HCT116 (cell line): ENCODE results near the gene UBE2Q2. TPM values are rescaled to one million over a fixed set of nuclear protein-coding genes. Genes with fewer than 3 reads are reported as not detected.

Source experiments
- ATAC-seq: fragments of 200-7000 bp; cut with Tn5 transposase; 2 replicates; pipeline ENCODE4 v1.9.1; 2020; ENCODE audit warnings: mild to moderate bottlenecking, moderate library complexity
- BruUV-seq: library from RNA; stranded (reverse); fragments of 400-500 nt; replicated peaks from 2 replicates; lab custom pipeline; 2021; lab: Mats Ljungman, UMichigan
- CTCF ChIA-PET: fragments of 300-600 bp; sonication (Branson Sonifier 250); formaldehyde crosslinking; loops from one replicate; lab custom pipeline; 2021; ENCODE audit warnings: antibody characterized with exemption; lab: Charles Lee
- POLR2A ChIA-PET: fragments of 300-600, 350-600 bp; sonication (Branson Sonifier 250); formaldehyde crosslinking; loops from one replicate; lab custom pipeline; 2021; ENCODE audit warnings: antibody characterized with exemption; lab: Charles Lee
- RAD21 ChIA-PET, 2 experiments: fragments of 300-600 bp; sonication (Branson Sonifier 250); formaldehyde crosslinking; loops; one replicate each; lab custom pipeline; 2023; ENCODE audit warnings: low total read pairs in 2 of 2; ENCODE audit not compliant: uncharacterized antibody in 2 of 2, unreplicated experiment in 2 of 2, low non-redundant PET in 1 of 2; lab: Charles Lee
- DNase-seq: peaks from one replicate; pipeline ENCODE4 v3.0.0-alpha.2; 2010; ENCODE audit warnings: low read depth, low spot score
- H2AFZ ChIP-seq: fragments of 200-600 bp; shearing (Covaris generic), sonication (generic); 2 replicates; pipeline ENCODE4 v1.6.1; 2017; ENCODE audit warnings: low read depth, mixed run types, mixed read lengths, antibody characterized with exemption, low read length; ENCODE audit not compliant: poor library complexity, severe bottlenecking
- H3K27ac ChIP-seq: 2 replicates; pipeline ENCODE4 v1.5.1; 2012; ENCODE audit warnings: low read depth, low read length
- H3K27me3 ChIP-seq: fragments of 200-600 bp; sonication (generic); 2 replicates; pipeline ENCODE4 v1.6.1; 2016; ENCODE audit warnings: mixed run types, low read length, mixed read lengths; ENCODE audit not compliant: insufficient read depth
- H3K36me3 ChIP-seq, 2 experiments: fragments of 200-500 bp in 1 of 2; fragments of 200-600 bp in 1 of 2; sonication (Bioruptor generic) in 1 of 2; sonication (generic) in 1 of 2; 2 replicates each; pipeline versions ENCODE4 v1.5.1 to v1.6.1; 2014 to 2016; ENCODE audit warnings: low read length in 2 of 2, inconsistent platforms in 1 of 2, mixed read lengths in 1 of 2, mixed run types in 1 of 2; ENCODE audit not compliant: insufficient read depth in 2 of 2, control insufficient read depth in 1 of 2
- H3K4me1 ChIP-seq, 2 experiments: fragments of 200-600 bp in 1 of 2; sonication (generic) in 1 of 2; 2 replicates each; pipeline versions ENCODE4 v1.5.1 to v1.6.1; 2012 to 2017; ENCODE audit warnings: low read length in 2 of 2, inconsistent platforms in 1 of 2, mild to moderate bottlenecking in 1 of 2, mixed read lengths in 1 of 2, mixed run types in 1 of 2, moderate library complexity in 1 of 2; ENCODE audit not compliant: insufficient read depth in 2 of 2, control insufficient read depth in 1 of 2
- H3K4me2 ChIP-seq: fragments of 200-600 bp; sonication (generic); 2 replicates; pipeline ENCODE4 v1.6.1; 2017; ENCODE audit warnings: mixed run types, low read length, mixed read lengths
- H3K4me3 ChIP-seq, 2 experiments: fragments of 200-600 bp in 1 of 2; sonication (generic) in 1 of 2; replicated peaks in 1 of 2; 2 replicates each; pipeline ENCODE4 v1.5.1; 2011 to 2016; ENCODE audit warnings: low read length in 2 of 2, control low read depth in 1 of 2, low read depth in 1 of 2, mild to moderate bottlenecking in 1 of 2, mixed read lengths in 1 of 2, mixed run types in 1 of 2
- H3K79me2 ChIP-seq: fragments of 200-600 bp; sonication (generic); 2 replicates; pipeline ENCODE4 v1.6.1; 2017; ENCODE audit warnings: mild to moderate bottlenecking, mixed run types, low read length, moderate library complexity, mixed read lengths; ENCODE audit not compliant: insufficient read depth
- H3K9ac ChIP-seq: fragments of 200-600 bp; sonication (generic); 2 replicates; pipeline ENCODE4 v1.6.1; 2016; ENCODE audit warnings: low read length, mixed read lengths
- H3K9me2 ChIP-seq: fragments of 200-600 bp; sonication (generic), shearing (Covaris generic); 2 replicates; pipeline ENCODE4 v1.6.1; 2017; ENCODE audit warnings: mixed run types, mild to moderate bottlenecking, moderate library complexity; ENCODE audit not compliant: insufficient read depth
- H3K9me3 ChIP-seq, 2 experiments: fragments of 200-500 bp in 1 of 2; fragments of 200-600 bp in 1 of 2; sonication (Bioruptor generic) in 1 of 2; sonication (generic) in 1 of 2; 2 replicates each; pipeline ENCODE4 v1.6.1; 2014 to 2017; ENCODE audit warnings: low read length in 2 of 2, mixed read lengths in 2 of 2, inconsistent platforms in 1 of 2, low read depth in 1 of 2, mild to moderate bottlenecking in 1 of 2, mixed run types in 1 of 2, moderate library complexity in 1 of 2; ENCODE audit not compliant: control insufficient read depth in 1 of 2, insufficient read depth in 1 of 2
- H4K20me1 ChIP-seq: fragments of 200-600 bp; sonication (generic), shearing (Covaris generic); 2 replicates; pipeline ENCODE4 v1.6.1; 2017; ENCODE audit warnings: mixed run types, mild to moderate bottlenecking, moderate library complexity; ENCODE audit not compliant: insufficient read depth
- ATF3 ChIP-seq: IDR thresholded peaks from 2 replicates; pipeline ENCODE4 v1.6.1; 2012
- CEBPB ChIP-seq: IDR thresholded peaks from 2 replicates; pipeline ENCODE4 v1.6.1; 2012; ENCODE audit warnings: low read depth
- EZH2 ChIP-seq: fragments of 200-600 bp; sonication (generic); IDR thresholded peaks from 2 replicates; pipeline ENCODE4 v1.6.1; 2017; ENCODE audit warnings: antibody characterized with exemption, mixed run types
- EZH2phosphoT487 ChIP-seq: fragments of 200-600 bp; IDR thresholded peaks from 2 replicates; pipeline ENCODE4 v1.6.1; 2018; ENCODE audit warnings: antibody characterized with exemption, borderline replicate concordance
- FOSL1 ChIP-seq: IDR thresholded peaks from 2 replicates; pipeline ENCODE4 v1.6.1; 2012; ENCODE audit warnings: low read depth
- JUND ChIP-seq: IDR thresholded peaks from 2 replicates; pipeline ENCODE4 v1.6.1; 2012
- MAX ChIP-seq: IDR thresholded peaks from 2 replicates; pipeline ENCODE4 v1.6.1; 2012
- RAD21 ChIP-seq: IDR thresholded peaks from 2 replicates; pipeline ENCODE4 v1.6.1; 2012; ENCODE audit warnings: low read depth, mild to moderate bottlenecking
- SRF ChIP-seq: IDR thresholded peaks from 2 replicates; pipeline ENCODE4 v1.6.1; 2012; ENCODE audit warnings: low read depth
- TCF7L2 ChIP-seq: IDR thresholded peaks from 2 replicates; pipeline ENCODE4 v1.7.0; 2011; ENCODE audit warnings: borderline replicate concordance, inconsistent platforms; ENCODE audit not compliant: insufficient read depth, insufficient read length; ENCODE audit errors: extremely low read depth
- intact Hi-C: fragments of 100-400 bp; cut with micrococcal nuclease; formaldehyde crosslinking; loops from 2 replicates; pipeline ENCODE4 v1.10.0; 2022
- total RNA-seq: library from RNA; stranded (reverse); gene quantifications from one replicate; pipeline ENCODE4 v1.2.1, GENCODE V29; 2021; ENCODE audit not compliant: unreplicated experiment
- TF ChIP-seq, protein P1 (sequence below), 3 experiments: fragments of 200-600 bp in 1 of 3; sonication (generic) in 1 of 3; IDR thresholded peaks in 2 of 3; conservative IDR thresholded peaks in 1 of 3; 2 replicates each; pipeline ENCODE4 v1.5.1; 2012 to 2017; ENCODE audit warnings: low read depth in 2 of 3, low read length in 2 of 3, antibody characterized with exemption in 1 of 3, borderline replicate concordance in 1 of 3, control low read depth in 1 of 3, mild to moderate bottlenecking in 1 of 3, mixed read lengths in 1 of 3, mixed run types in 1 of 3, moderate library complexity in 1 of 3; ENCODE audit not compliant: insufficient read depth in 1 of 3

The UBE2Q2 gene
- total RNA-seq, 1 experiment from 2014 or later: 12.3 TPM

DNA sequence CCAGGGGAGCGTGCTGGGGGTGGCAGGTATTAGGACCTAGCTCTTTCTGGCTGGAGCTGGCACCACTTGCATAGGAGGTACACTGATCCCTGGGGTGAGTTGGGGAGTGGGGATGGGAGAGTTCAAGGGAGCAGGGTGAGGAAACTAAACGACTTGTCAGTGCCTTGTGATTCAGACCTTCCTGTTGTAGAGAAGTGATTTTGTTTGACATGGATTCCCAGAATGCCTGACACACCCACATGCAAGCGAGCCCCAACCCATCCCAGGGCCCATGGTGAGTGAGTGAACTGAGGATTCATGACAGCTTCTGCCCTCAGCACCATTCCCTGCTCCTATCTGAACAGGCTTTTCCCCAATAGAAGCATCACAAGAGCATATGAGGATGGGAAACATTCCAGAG is 15.6 kb upstream of the UBE2Q2 start:
- ChIA-PET CTCF (no interaction called here), POLR2A (no interaction called here), RAD21 (no interaction called here)
- Histone ChIP-seq H2AFZ (no peak overlapping the region), H3K27me3 (no peaks in the 10 kb centered on the region), H3K4me3 (no peak overlapping the region), H3K36me3 (no peaks in the 10 kb centered on the region), H3K79me2 (no peaks in the 10 kb centered on the region), H3K4me1 (peaks cover 0 to 5% of the 10 kb centered on the region in 2 experiments; a peak in 1 of 4 replicates), H3K9me2 (no peaks in the 10 kb centered on the region), H3K9ac (no peak overlapping the region), H3K9me3 (no peaks in the 10 kb centered on the region), H3K27ac (no peak overlapping the region), H4K20me1 (no peaks in the 10 kb centered on the region), H3K4me2 (no peak overlapping the region)
- intact Hi-C loops: no loop called here
- DNase-seq: no peak
- no peak for ATAC-seq
- BruUV-seq: no TSS peak
- no peak for TF ChIP-seq FOSL1
- no peak for TF ChIP-seq EZH2
- TF ChIP-seq MAX: no peak
- TF ChIP-seq JUND: no peak
- TF ChIP-seq TCF7L2: no peak
- no peak for TF ChIP-seq RAD21
- TF ChIP-seq ATF3: no peak
- TF ChIP-seq, all 23 proteins: peak for 0

GRCh38 chr15:75828429-75828828 is 14.8 kb upstream of the UBE2Q2 start:
- Histone ChIP-seq H2AFZ (no peak overlapping the region), H3K9ac (no peak overlapping the region), H4K20me1 (no peaks in the 10 kb centered on the region), H3K9me3 (no peaks in the 10 kb centered on the region), H3K4me1 (peaks cover 0 to 5% of the 10 kb centered on the region in 2 experiments; a peak in 1 of 4 replicates), H3K9me2 (no peaks in the 10 kb centered on the region), H3K4me2 (no peak overlapping the region), H3K79me2 (no peaks in the 10 kb centered on the region), H3K27me3 (no peaks in the 10 kb centered on the region), H3K4me3 (no peak overlapping the region), H3K27ac (no peak overlapping the region), H3K36me3 (no peaks in the 10 kb centered on the region)
- no peak for ATAC-seq
- ChIA-PET RAD21 (no interaction called here), POLR2A (no interaction called here), CTCF (no interaction called here)
- intact Hi-C loops: no loop called here
- BruUV-seq: no TSS peak
- no peak for DNase-seq
- TF ChIP-seq EZH2phosphoT487 (no peak), CEBPB (no peak), JUND (no peak), SRF (no peak), RAD21 (no peak)
- TF ChIP-seq, protein P1, sequence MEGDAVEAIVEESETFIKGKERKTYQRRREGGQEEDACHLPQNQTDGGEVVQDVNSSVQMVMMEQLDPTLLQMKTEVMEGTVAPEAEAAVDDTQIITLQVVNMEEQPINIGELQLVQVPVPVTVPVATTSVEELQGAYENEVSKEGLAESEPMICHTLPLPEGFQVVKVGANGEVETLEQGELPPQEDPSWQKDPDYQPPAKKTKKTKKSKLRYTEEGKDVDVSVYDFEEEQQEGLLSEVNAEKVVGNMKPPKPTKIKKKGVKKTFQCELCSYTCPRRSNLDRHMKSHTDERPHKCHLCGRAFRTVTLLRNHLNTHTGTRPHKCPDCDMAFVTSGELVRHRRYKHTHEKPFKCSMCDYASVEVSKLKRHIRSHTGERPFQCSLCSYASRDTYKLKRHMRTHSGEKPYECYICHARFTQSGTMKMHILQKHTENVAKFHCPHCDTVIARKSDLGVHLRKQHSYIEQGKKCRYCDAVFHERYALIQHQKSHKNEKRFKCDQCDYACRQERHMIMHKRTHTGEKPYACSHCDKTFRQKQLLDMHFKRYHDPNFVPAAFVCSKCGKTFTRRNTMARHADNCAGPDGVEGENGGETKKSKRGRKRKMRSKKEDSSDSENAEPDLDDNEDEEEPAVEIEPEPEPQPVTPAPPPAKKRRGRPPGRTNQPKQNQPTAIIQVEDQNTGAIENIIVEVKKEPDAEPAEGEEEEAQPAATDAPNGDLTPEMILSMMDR (IDR thresholded peaks at IDR 0.05 in 2 of 3, conservative IDR thresholded peaks at IDR 0.05 in 1 of 3; ENCODE audit: borderline replicate concordance in 1 of 3, insufficient read depth in 1 of 3, low read depth in 2 of 3, low read length in 2 of 3): no peak
